Epithelial cell of esophagus (primary cell): ENCODE results near the gene CADM4.

ENCODE experiments used
- DNase-seq: peaks from one replicate; pipeline ENCODE4 v3.0.0; 2010; ENCODE audit warnings: low read depth
- H3K4me3 ChIP-seq: 2 replicates; pipeline ENCODE4 v1.5.1; 2011; ENCODE audit warnings: mild to moderate bottlenecking, low read length, control low read depth
- CTCF ChIP-seq: IDR thresholded peaks from 2 replicates; pipeline ENCODE4 v1.5.1; 2011; ENCODE audit warnings: low read depth, mild to moderate bottlenecking, low read length, control low read depth, inconsistent platforms; ENCODE audit not compliant: insufficient read depth; ENCODE audit errors: missing control alignments

The CADM4 gene

GRCh38 chr19:43582495-43582894 lies 57.2 kb downstream of the CADM4 start:
- no peak for TF ChIP-seq CTCF
- H3K4me3 ChIP-seq, result no peak overlapping the region
- no peak for DNase-seq

- no peak overlapping the region for H3K4me3 ChIP-seq
- DNase-seq, result no peak
- TF ChIP-seq CTCF, result no peak
Observed at GRCh38 chr19:43581467-43581866, 58.2 kb downstream of the CADM4 start.

GRCh38 chr19:43578787-43579186 lies 60.9 kb downstream of the CADM4 start:
- no peak overlapping the region for H3K4me3 ChIP-seq
- no peak for DNase-seq
- TF ChIP-seq CTCF, result no peak

GRCh38 chr19:43575955-43576878 lies 63.4 kb downstream of the CADM4 start:
- DNase-seq, result peak; percentile 42
- H3K4me3 ChIP-seq, result peak overlapping the region; percentile 49

GRCh38 chr19:43575156-43575950 lies 64.3 kb downstream of the CADM4 start, which contains the start of the genes PINLYP and XRCC1:
Gene PINLYP (plus strand): TSS chr19:43575801. CDS start chr19:43577192, 1,391 bp downstream.
Gene XRCC1 (minus strand): TSS chr19:43575527. CDS start chr19:43575458, 69 bp downstream.
- TF ChIP-seq CTCF, result no peak
- H3K4me3 ChIP-seq, result peak within 1 kb of the TSS; percentile 98
- peak; percentile 99 for DNase-seq

More at GRCh38 chr19:43575955-43576878, 63.4 kb downstream of the CADM4 start:
- TF ChIP-seq CTCF, result no peak

- peak; percentile 32 for DNase-seq
Observed at GRCh38 chr19:43574424-43575155, 65.1 kb downstream of the CADM4 start.

More at GRCh38 chr19:43574424-43575155, 65.1 kb downstream of the CADM4 start:
- peak overlapping the region; percentile 98 for H3K4me3 ChIP-seq
- no peak for TF ChIP-seq CTCF
